Measurements from ENCODE around the gene ABCC11.
"Not testable (repeated sequence)": the region's sequence is repeated elsewhere in the genome, so short reads cannot be mapped to it uniquely, and the experiment has no call there.

Gene ABCC11

DNA sequence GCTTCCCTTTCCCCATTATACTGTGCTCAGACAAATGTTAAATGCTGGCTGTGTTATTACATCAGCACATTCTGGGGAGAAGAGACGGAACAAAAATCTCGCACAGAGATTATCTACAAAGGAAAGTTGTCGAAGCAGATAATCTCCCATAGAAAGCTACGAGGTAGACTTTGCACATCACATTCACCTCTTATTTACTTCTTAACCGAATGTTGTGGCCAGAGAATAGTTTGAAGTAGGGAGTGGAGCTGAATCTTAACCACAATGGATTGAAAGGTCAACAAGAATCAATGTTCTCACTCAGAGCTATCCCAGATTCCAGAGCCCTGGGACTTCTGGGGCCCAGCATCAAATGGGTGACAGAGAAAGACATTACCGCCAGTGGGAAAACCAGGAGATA, 31.6 kb downstream of the ABCC11 start:
- DNase-seq, result no peak
- in situ Hi-C loops (cut with HindIII; ENCODE audit: low pct_ligation_motif_present, low pct_unique_long_range_greater_than_20kb, low sequenced_read_pairs), result no loop called here

DNA sequence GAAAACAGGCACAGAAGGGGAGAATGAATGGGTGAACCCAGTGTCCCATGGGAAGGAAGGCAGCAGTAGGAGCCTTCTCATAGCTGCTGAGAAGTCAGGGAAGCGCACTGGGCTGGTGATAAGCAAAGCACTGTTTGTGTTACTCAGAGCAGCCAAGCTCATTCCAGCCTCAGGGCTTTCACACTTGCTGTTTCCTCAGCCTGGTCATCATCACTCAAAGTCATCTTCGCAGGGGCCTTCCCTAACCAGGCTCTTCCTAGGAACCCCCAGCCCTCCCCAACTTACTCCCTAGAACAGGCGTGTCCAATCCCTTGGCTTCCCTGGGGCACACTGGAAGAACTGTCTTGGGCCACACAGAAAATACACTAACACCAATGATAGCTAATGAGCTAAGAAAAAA, 35.3 kb downstream of the ABCC11 start:
- no peak for DNase-seq
- in situ Hi-C loops (cut with HindIII; ENCODE audit: low pct_ligation_motif_present, low pct_unique_long_range_greater_than_20kb, low sequenced_read_pairs), result no loop called here

DNA sequence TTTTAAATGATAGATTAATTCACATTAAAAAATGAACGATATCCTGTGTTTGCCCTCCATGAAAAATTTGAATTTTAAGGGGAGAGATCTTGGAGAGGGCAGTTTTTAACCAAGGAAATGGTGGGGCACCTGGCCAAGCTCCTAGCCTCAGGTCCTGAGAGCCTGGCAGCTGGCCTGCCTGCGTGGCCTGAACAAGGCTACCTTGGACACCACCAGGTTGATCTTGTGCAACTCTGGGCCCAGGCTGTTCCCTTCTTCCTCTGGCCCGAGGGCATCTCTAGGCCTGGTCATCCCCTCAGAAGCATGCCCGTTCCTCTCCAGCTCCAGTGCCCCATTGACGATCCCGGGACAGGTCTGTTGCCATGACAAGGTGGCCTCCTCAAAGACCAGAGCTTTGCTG, 36.6 kb downstream of the ABCC11 start:
- in situ Hi-C loops (cut with HindIII; ENCODE audit: low pct_ligation_motif_present, low pct_unique_long_range_greater_than_20kb, low sequenced_read_pairs), result no loop called here

DNA sequence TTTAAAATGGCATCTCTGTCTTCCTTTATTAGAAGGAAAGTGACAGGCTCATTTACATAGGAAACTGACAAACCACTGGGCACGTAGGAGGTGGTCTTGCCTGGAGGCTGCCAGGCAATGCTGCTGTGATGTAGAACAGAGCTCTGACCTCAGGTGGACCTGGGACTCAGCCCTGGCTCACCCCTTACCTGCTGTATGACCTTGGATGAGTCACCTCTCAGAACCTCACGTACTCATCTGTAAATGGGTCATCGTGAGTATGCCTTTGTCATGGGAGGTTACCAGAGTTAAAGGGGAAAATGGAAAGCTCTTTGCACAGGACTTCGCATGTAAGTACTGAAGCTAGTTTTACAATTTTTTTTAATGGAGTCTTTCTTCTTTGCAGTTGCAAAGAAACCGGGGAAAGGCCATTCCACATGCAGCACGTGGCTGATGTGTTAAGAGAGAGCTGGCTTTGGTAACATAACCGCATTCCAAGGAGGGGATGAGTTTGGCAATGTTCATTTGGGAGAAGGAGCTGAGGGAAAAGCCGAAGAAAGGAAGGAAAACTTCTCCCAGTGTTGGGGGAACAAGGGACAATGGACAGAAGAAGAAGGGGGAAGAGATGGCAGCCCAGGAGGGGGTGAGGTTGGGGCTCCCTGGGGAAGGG, 40.6 kb downstream of the ABCC11 start:
- in situ Hi-C loops (cut with HindIII; ENCODE audit: low pct_ligation_motif_present, low pct_unique_long_range_greater_than_20kb, low sequenced_read_pairs), result no loop called here
- DNase-seq, result no peak

More for the DNA sequence above, 36.6 kb downstream of the ABCC11 start:
- no peak for DNase-seq

DNA sequence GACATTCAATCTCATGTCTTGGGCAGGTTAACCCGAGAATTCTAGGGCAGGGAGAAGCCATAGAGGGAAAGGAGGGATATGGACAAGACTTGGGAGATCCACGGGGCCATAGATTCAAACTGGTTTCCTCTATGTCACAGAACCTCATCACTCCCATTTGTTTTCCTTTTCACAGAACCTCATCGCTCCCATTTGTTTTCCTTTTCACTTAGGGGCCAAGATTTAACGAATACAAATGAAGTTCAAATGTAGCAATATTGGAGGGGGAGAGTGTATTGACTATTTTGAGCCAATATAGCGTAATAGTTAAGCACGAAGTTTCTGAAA, 42.6 kb downstream of the ABCC11 start:
- no peak for DNase-seq

DNA sequence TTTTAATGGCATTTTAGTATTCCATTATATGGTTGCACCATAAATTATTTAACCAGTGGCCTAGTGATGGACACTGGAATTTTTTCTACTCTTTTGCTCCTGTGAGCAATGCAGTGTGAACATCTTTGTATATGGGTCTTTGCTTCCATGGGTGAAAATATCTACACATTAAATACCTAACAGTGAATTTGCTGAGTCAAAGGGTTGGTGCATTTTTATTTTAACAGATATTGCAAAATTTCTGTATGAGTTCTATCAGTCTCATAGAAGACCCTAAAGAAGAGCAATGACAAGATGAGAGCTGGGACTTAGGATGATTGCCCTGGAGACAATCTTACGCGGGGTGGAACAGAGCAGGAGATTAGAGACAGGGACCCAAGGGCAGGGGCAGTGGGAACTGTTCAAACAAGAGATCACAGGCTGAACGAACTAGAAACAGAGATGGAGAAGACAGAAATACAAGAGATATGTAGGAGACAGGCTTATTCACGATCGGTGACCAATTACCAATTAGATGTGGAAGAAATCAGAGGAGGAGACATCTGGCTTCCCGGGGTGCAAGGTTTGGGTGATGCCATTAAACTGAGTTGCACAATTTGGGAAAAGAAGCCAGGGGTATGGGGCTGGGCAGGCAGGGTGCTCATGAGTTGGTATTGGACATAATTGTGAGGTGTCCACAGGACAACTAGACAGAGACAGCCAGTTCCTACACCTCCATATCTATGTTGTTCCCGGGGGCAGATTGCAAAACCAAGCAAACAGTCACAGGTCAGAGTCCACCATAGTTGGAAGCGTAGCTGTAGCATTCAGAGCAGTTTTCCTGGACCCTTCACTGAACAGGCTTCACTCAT, 43.1 kb downstream of the ABCC11 start:
- DNase-seq, result no peak
- in situ Hi-C loops (cut with HindIII; ENCODE audit: low pct_ligation_motif_present, low pct_unique_long_range_greater_than_20kb, low sequenced_read_pairs), result no loop called here

More for the DNA sequence above, 42.6 kb downstream of the ABCC11 start:
- in situ Hi-C loops (cut with HindIII; ENCODE audit: low pct_ligation_motif_present, low pct_unique_long_range_greater_than_20kb, low sequenced_read_pairs), result no loop called here

DNA sequence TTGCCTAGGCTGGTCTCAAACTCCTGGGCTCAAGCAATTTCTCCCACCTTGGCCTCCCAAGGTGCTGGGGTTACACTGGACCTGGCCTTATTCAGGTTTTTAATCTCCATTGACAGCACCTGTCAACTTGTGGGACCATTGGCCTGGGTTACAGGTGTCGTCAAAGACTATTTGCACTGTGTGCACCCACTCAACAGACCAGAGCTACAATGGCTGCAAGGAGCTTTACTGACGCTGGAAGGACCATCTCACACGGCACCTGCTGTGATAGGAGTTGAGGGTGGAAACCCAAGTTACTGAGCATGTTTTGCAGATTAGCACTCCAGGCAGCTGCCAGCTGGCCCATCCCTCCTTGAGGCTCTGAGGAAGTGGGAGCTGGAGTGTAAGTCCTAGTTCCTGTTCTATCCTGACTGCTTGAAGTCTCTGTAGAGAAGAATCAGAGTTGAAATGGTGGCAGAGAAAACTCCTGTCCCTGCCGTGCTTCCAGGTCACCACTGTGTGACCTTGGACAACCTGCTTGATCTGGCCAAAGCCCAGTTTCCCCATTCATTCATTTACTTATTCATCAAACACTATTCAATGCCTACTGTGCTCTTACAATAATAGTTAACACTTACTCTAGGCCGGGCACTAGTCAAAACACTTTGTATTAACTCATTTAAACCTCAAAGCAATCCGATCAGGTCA, 45.7 kb downstream of the ABCC11 start:
- DNase-seq, result no peak
- in situ Hi-C loops (cut with HindIII; ENCODE audit: low pct_ligation_motif_present, low pct_unique_long_range_greater_than_20kb, low sequenced_read_pairs), result no loop called here

DNA sequence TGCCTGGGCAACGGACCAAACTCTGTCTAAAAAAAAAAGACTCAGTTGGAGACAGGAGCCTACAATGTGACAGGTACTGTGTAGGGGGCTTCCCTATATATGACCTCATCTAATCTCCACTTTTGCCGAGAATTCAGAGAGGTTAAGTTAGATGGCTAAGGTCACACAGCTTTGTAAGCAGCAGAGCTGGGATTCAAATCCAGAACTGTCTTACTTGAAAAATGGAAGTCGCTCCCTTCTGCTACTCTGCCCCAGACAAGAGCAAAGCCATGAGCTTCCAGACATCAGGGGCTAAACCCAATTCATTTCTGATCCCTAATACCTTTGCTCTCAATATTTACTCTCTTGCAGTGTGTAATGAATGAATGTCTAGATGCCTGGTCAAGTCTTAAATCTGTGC, 50.0 kb downstream of the ABCC11 start:
- DNase-seq, result no peak
- in situ Hi-C loops (cut with HindIII; ENCODE audit: low pct_ligation_motif_present, low pct_unique_long_range_greater_than_20kb, low sequenced_read_pairs), result no loop called here

DNA sequence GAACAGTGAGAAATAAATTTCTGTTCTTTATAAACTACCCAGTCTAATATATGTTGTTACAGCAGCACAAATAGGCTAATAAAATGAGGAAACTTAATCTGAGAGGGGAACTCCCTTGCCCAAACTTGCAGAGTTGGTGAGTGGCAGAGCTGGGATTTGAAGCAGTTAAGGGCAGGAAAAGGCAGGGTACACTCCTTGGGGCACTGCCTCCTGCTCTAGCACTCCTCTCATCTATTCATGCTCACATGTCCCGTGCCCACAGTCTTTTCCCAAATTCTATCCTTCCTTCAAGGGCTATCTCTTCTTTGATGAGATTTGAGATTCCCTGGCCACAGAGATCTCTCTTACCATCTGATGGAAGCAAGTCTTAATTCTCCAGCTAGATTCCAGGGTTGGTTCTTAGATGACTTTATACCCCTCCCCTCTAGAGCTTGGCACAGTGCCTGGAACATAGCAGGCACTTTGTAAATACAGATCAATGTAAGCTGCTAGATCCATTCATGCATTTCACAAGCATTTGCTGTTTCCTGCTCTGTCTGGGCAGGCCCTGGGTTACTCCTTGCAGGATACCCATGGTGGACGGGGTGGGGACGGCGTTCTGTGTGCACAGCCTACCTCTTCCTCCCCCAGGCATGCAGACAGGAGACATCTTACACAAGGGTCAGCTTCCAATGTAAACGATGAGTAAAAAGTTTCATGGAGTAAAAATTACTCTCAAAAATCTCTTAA, 52.3 kb downstream of the ABCC11 start:
- in situ Hi-C loops (cut with HindIII; ENCODE audit: low pct_ligation_motif_present, low pct_unique_long_range_greater_than_20kb, low sequenced_read_pairs), result no loop called here
- DNase-seq, result no peak

DNA sequence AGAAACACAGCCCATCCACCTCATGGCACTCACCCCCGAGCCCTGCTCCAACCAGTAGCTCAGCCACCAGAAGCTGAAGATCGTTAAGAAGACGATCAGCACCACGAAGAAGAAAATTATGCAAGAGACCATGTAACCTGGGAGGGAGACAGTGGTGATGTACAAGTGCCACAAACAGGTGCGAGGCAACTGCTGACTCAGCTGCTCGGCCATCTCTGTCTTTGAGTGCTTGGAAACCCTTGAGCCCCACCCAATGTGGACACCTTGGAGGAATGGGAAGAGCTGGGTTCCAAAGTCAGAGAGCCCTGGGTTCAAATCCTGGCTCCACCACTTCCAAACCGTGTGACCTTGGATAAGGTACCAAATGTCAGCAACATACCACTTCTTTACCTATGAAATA, 53.5 kb downstream of the ABCC11 start:
- in situ Hi-C loops (cut with HindIII; ENCODE audit: low pct_ligation_motif_present, low pct_unique_long_range_greater_than_20kb, low sequenced_read_pairs), result no loop called here
- no peak for DNase-seq

DNA sequence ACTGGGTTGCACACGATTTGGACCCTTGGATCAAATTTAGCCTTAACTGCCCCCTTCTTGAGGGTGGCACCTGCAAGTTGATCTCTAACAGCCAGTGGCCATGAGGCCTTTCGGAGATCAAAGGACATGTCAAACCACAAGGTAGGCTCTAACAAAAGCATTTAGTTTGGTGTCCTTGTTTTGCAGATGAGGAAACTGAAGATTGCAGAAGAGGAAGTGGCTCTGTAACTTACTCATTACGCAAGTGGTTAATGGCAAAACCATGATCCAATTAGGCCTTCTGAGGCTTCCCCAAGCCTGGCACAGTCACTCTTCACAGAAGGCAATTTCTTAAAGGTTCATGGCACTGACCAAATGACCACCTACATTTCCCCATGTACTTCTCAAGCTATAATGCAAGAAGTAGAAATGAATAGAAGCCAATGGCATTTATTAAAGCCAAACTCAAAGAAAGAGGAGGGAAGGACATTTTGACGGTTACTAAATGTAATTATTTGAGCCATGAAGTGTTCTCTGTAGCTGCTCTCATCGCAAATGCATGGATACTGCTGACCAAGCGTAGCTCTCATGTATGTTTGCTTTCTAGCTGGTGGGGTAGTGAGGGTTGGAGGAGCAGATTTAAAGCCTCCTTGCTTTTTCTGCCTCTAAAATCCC, 58.8 kb downstream of the ABCC11 start:
- in situ Hi-C loops (cut with HindIII; ENCODE audit: low pct_ligation_motif_present, low pct_unique_long_range_greater_than_20kb, low sequenced_read_pairs), result no loop called here
- DNase-seq, result no peak

DNA sequence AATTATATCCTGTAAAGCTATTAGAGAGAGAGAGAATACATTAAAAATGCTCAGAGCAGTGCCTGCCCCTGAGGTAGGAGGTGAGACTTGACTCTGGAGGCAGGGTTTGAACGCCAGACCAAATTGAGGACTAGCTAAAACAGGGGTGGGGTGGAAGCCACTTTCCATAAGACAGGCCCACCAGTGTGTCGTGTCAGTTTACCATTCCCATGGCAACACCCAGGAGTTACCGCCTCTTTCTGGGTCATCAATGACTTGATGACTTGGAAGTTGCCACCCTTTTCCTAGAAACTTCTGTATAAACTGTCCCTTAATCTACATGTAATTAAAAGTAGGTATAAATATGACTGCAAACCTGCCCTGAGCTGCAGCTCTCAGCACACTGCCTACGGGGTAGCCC, 59.6 kb downstream of the ABCC11 start:
- no peak for DNase-seq
- in situ Hi-C loops (cut with HindIII; ENCODE audit: low pct_ligation_motif_present, low pct_unique_long_range_greater_than_20kb, low sequenced_read_pairs), result no loop called here

DNA sequence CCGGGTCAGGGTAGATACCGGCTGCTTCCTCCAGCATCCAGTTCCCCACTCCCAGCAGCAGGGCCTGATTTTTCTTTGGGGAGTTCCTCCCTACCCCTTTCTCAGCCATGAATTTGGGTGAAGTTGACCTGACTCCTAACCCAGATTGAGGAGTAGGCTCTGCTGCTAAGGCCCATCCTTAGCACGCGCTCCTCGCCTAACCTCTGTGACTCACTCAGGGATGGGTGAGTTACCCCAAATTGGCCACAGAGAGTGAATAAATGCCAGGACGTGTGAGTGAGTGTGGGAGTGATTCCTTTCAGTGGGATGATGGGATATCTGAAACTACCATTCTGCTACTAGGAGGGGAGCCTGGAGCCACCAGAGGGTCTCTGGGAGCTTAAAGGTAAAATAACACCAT, 62.7 kb downstream of the ABCC11 start:
- in situ Hi-C loops (cut with HindIII; ENCODE audit: low pct_ligation_motif_present, low pct_unique_long_range_greater_than_20kb, low sequenced_read_pairs), result no loop called here
- DNase-seq, result no peak

DNA sequence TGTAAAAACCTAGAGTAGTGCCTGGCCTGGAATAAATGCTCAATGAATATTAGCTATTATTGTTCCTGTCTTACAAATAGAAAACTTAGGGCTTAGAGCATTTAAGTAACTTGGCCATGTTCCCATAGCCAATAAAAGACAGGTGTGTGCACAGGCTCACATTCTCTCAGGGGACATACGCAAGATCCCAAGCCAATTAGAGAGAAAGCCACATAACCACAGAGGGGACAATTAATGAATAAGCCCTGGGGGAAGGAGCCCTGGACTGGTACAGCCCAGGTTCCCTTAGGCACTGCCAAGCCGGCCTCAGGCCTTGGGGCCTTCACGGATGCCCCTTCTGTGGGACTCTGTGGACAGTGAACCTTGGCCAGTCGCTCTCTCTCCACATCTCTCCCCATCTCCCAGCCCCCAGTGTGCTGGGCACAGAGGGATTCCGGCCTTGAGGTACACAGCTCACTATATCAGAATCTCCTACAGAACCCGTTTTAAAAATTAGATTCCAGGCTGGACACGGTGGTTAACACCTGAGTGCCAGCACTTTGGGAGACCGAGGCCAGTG, 64.3 kb downstream of the ABCC11 start:
- DNase-seq, result no peak

DNA sequence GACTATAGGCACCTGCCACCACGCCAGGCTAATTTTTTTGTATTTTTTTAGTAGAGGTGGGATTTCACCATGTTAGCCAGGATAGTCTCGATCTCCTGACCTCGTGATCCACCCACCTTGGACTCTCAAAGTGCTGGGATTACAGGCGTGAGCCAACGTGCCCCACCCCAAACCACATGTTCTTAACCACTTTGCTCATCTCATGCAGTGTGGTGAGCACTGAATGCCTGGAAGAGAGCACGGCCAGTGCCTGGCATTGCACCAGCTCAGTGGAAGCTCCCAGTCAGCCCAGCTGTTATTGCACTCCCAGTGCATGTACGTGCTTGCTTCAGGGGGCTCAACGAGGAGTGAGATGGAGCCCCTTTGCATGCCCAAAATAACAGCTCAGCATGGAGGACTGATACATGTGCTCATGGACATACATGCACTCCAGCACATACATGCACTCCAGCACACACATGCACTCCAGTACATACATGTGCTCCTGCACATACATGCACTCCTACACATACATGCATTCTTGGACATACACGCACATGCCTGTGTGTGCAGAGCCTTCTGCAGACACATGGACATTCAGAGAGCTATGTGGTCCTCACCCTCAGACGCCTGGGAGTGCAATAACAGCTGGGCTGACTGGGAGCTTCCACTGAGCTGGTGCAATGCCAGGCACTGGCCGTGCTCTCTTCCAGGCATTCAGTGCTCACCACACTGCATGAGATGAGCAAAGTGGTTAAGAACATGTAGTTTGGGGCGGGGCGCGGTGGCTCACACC, 65.4 kb downstream of the ABCC11 start:
- DNase-seq; in situ Hi-C loops (cut with HindIII; ENCODE audit: low pct_ligation_motif_present, low pct_unique_long_range_greater_than_20kb, low sequenced_read_pairs): not testable (repeated sequence)

More for the DNA sequence above, 64.3 kb downstream of the ABCC11 start:
- in situ Hi-C loops (cut with HindIII; ENCODE audit: low pct_ligation_motif_present, low pct_unique_long_range_greater_than_20kb, low sequenced_read_pairs), result no loop called here

DNA sequence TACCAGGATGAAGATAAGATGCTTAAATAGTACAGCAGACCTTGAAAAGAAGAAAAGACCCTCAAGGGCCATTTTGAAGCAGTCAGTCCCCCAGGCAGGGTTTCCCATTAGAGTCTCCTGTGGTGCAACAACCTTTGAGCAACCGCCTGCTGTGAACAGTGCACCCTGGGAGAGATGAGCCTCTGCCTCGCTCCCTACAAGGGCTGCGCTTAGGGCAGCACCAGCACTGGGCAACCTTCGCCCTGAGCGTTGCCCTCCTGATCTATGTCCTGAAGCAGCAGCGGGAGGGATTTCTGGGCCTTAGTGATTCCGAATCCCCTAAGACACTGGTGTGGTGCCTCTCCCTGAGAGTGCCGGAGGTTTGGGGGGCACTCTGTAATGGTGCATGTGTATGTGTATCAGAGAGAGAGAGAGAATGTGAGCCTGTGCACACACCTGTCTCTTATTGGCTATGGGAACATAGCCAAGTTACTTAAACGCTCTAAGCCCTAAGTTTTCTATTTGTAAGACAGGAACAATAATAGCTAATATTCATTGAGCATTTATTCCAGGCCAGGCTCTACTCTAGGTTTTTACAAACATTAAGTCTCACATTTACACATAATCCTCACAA, 66.4 kb downstream of the ABCC11 start:
- DNase-seq, result no peak

More for the DNA sequence above, 66.4 kb downstream of the ABCC11 start:
- in situ Hi-C loops (cut with HindIII; ENCODE audit: low pct_ligation_motif_present, low pct_unique_long_range_greater_than_20kb, low sequenced_read_pairs), result no loop called here
